MM.1S (cell line): Measurements from ENCODE around the gene GRM3.

ENCODE experiments used
- EZH2 ChIP-seq: fragments of 300-600 bp; sonication (generic); optimal IDR thresholded peaks from 2 replicates; pipeline ENCODE3; 2017; ENCODE audit warnings: low read depth, mild to moderate bottlenecking, antibody characterized with exemption, low read length, mixed read lengths
- EZH2phosphoT487 ChIP-seq: fragments of 300-600 bp; sonication (generic); IDR thresholded peaks from 2 replicates; pipeline ENCODE4 v1.6.1; 2018; ENCODE audit warnings: antibody characterized with exemption, low read length
- TF ChIP-seq, protein P1 (sequence below): fragments of 300-600 bp; sonication (generic); IDR thresholded peaks from 2 replicates; pipeline ENCODE4 v1.5.1; 2016; ENCODE audit warnings: antibody characterized with exemption, low read length, mixed read lengths

DNA sequence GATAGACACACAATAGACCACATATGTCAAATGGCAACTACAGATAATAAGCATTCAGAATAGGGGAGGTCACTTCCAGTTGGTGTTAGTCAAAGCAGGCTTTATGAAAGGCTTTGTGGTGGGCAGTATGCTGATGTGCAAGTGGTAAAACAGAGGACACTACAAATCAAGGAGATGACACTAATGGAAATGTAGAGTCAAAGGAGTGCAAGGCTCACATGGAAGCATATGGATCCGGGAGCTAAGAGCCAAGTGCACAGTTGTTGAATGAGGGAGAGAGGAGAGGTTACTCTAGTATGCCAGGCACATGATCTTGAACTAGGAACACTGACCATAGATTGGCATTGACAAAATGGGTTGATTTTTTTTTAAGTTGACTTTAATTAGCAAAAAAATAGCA lies 62.7 kb downstream of the GRM3 start:
- TF ChIP-seq, protein P1, sequence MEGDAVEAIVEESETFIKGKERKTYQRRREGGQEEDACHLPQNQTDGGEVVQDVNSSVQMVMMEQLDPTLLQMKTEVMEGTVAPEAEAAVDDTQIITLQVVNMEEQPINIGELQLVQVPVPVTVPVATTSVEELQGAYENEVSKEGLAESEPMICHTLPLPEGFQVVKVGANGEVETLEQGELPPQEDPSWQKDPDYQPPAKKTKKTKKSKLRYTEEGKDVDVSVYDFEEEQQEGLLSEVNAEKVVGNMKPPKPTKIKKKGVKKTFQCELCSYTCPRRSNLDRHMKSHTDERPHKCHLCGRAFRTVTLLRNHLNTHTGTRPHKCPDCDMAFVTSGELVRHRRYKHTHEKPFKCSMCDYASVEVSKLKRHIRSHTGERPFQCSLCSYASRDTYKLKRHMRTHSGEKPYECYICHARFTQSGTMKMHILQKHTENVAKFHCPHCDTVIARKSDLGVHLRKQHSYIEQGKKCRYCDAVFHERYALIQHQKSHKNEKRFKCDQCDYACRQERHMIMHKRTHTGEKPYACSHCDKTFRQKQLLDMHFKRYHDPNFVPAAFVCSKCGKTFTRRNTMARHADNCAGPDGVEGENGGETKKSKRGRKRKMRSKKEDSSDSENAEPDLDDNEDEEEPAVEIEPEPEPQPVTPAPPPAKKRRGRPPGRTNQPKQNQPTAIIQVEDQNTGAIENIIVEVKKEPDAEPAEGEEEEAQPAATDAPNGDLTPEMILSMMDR, result no peak
- TF ChIP-seq EZH2 (no peak), EZH2phosphoT487 (no peak)
